ENCODE results near the gene MPO. TPM values are rescaled to one million over a fixed set of nuclear protein-coding genes. Genes with fewer than 3 reads are reported as not detected.

MPO gene
- total RNA-seq, 1 donor from 2014 or later = 0.05 TPM

DNA sequence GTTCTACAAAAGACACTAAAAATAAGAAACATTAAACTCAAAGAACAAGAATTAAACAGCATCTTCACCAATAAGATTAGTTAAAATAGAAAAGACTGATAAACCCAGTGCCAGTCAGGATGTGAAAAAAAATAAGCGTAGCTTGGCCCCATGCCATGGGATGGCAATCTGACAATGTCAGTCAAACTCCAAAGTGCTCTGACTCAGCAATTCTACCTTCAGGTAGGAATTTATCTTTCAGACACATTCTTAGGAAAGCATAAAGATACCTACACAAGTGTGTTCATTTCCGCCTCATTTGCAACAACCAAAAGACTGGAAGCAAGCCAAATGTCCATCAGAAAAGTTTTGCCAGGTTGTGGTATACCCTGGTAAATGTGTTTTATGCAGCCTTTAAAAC, 9.1 kb upstream of the MPO start:
- DNase-seq = no peak
- H3K36me3 ChIP-seq = no peaks in the 10 kb centered on the region
- peaks cover 5% of the 10 kb centered on the region for H3K9me3 ChIP-seq (replicated peaks)
- TF ChIP-seq, protein P1, sequence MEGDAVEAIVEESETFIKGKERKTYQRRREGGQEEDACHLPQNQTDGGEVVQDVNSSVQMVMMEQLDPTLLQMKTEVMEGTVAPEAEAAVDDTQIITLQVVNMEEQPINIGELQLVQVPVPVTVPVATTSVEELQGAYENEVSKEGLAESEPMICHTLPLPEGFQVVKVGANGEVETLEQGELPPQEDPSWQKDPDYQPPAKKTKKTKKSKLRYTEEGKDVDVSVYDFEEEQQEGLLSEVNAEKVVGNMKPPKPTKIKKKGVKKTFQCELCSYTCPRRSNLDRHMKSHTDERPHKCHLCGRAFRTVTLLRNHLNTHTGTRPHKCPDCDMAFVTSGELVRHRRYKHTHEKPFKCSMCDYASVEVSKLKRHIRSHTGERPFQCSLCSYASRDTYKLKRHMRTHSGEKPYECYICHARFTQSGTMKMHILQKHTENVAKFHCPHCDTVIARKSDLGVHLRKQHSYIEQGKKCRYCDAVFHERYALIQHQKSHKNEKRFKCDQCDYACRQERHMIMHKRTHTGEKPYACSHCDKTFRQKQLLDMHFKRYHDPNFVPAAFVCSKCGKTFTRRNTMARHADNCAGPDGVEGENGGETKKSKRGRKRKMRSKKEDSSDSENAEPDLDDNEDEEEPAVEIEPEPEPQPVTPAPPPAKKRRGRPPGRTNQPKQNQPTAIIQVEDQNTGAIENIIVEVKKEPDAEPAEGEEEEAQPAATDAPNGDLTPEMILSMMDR (IDR thresholded peaks at IDR 0.05; ENCODE audit: borderline replicate concordance) = no peak
- H3K27ac ChIP-seq (replicated peaks) = no peak overlapping the region
- intact Hi-C loops (cut with micrococcal nuclease) = no loop called here
- H3K4me3 ChIP-seq = no peak overlapping the region
- peaks cover 74% of the 10 kb centered on the region for H3K27me3 ChIP-seq (ENCODE audit: low read depth)
- H3K4me1 ChIP-seq = no peaks in the 10 kb centered on the region

DNA sequence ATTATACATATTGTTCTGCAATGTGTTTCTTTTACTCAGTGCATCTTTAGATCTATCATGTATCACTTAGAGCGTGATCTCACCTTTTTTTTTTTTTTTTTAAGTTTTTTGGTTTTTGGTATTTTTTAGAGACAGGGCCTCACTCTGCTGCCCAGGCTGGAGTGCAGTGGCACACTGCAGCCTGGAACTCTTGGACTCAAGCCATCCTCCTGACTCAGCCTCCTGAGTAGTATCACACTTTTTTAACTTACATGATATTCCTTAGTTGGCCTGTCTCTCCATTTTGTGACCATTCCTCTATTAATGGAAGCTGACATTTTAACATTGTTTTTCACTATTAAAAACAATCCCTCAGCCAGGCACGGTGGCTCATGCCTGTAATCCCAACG, 4.7 kb upstream of the MPO start:
- Histone ChIP-seq H3K4me1 (no peaks in the 10 kb centered on the region), H3K36me3 (no peaks in the 10 kb centered on the region), H3K27ac (replicated peaks) (no peak overlapping the region), H3K27me3 (ENCODE audit: low read depth) (peaks cover 88% of the 10 kb centered on the region), H3K4me3 (no peak overlapping the region), H3K9me3 (replicated peaks) (no peaks in the 10 kb centered on the region)
- intact Hi-C loops (cut with micrococcal nuclease) = no loop called here
- no peak for DNase-seq
- TF ChIP-seq, protein P1 (IDR thresholded peaks at IDR 0.05; ENCODE audit: borderline replicate concordance) = no peak

DNA sequence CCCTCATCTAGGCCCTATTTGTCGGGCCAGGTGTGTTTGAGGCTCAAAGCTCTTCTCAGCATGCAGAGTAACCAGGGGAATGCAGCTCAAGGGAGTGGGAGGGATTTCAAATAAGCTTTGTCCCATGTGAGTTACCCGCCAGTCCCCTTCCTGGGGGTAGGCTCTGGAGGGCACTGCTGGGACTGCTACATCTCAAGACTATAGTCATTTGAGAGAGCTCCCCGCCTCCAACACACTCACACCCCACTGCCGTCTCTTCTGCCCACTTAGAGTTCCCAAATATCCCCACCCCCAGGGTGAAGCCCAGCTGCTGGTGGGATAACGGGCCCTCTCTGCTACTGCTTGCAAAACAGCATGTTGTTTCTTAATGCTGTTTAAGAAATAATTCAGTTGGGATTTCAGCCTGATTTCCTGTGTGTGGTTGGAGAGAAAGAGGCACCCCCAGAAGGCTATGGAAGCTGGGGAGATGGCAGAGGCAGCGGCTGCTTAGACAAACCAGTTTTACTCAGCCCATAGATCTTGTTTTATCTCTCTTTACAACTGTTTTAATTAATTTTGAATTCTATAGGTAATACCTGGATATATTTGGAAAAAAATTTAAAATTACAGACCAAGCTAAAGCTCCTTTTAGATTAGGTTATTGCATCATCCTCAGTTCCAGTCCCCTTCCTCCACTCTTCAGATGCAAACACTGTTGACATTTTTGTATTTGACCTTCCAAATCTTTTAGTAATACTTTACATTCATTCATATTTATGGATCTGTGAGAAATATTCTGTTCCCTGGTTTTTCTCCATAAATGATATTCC, 4.1 kb upstream of the MPO start:
- intact Hi-C loops (cut with micrococcal nuclease) = no loop called here

DNA sequence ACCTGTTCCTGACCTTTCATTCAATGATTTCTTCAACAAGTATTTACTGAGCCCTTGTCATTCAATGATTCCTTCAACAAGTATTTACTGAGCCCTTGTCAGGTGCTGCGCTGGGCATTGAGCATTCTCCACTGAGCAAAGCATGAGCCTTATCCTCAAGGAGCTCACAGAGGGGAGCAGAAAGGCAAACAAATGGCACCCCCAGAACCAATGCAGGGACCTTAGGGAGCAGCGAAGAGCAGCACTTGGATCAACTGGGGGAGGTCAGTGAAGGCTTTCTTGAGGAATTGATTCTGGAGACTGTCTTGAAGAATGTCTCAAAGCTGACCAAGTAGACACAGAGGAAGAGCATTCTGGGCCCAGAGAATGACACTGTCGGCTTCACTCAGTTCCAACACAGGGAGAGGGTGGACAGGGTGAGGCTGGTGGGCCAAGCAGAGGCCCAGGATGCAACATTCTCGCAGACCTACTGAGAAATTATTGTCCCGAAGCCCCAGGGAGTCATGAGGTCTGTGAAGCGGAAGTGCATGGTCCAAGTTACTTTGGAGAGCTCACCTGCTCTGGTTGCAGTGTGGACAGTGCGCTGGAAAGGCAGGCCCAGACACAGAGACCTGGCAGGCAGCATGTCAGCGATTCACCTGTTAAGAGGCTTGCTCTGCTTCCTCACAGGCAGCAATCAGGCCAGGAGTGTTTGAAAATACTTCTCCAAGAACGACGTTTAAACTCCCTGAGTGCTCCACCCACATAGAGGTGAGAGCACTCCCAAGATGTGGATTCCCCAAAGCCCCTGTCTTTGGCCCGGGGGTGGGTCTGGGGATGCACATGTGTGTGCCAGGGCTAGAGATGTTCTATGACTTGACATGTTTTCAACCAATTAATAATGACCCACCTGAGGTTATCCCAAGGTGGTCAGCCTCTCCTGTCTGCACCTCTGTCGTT, 3.2 kb upstream of the MPO start:
- TF ChIP-seq, protein P1 (IDR thresholded peaks at IDR 0.05; ENCODE audit: borderline replicate concordance) = no peak
- H3K4me3 ChIP-seq = no peak overlapping the region
- H3K9me3 ChIP-seq (replicated peaks) = no peaks in the 10 kb centered on the region
- peaks cover 88% of the 10 kb centered on the region for H3K27me3 ChIP-seq (ENCODE audit: low read depth)
- no peak overlapping the region for H3K27ac ChIP-seq (replicated peaks)
- no peaks in the 10 kb centered on the region for H3K36me3 ChIP-seq
- intact Hi-C loops (cut with micrococcal nuclease) = no loop called here
- no peak for DNase-seq
- peaks cover 6% of the 10 kb centered on the region for H3K4me1 ChIP-seq

More for the DNA sequence above, 4.1 kb upstream of the MPO start:
- H3K36me3 ChIP-seq = no peaks in the 10 kb centered on the region
- TF ChIP-seq, protein P1 (IDR thresholded peaks at IDR 0.05; ENCODE audit: borderline replicate concordance) = no peak
- no peak overlapping the region for H3K4me3 ChIP-seq
- no peak overlapping the region for H3K27ac ChIP-seq (replicated peaks)
- no peak for DNase-seq
- peaks cover 88% of the 10 kb centered on the region for H3K27me3 ChIP-seq (ENCODE audit: low read depth)
- no peaks in the 10 kb centered on the region for H3K9me3 ChIP-seq (replicated peaks)
- no peaks in the 10 kb centered on the region for H3K4me1 ChIP-seq

DNA sequence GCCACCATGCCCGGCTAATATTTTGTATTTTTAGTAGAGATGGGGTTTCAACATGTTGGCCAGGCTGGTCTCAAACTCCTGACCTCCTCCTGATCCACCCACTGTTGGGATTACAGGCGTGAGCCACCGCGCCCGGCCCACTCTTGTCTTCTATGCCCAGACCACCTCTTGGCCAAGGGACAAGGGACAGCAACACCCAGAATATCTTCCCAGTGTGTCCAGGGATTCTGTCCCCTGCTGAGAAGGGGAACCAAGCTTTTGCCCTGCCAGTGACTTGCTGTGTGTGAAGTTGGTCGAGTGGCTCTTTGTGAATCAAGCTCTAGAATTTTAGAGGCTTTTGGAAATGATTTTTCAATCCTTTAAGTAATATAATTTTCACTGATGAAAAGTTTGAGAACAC, 1.7 kb upstream of the MPO start:
- peaks cover 88% of the 10 kb centered on the region for H3K27me3 ChIP-seq (ENCODE audit: low read depth)
- H3K9me3 ChIP-seq (replicated peaks) = no peaks in the 10 kb centered on the region
- TF ChIP-seq, protein P1 (IDR thresholded peaks at IDR 0.05; ENCODE audit: borderline replicate concordance) = no peak
- no peaks in the 10 kb centered on the region for H3K36me3 ChIP-seq
- H3K4me1 ChIP-seq = peaks cover 11% of the 10 kb centered on the region
- no peak overlapping the region for H3K27ac ChIP-seq (replicated peaks)
- no peak for DNase-seq
- intact Hi-C loops (cut with micrococcal nuclease) = no loop called here
- H3K4me3 ChIP-seq = no peak overlapping the region
